ENCODE results near the gene CRACDL.
"Not testable (repeated sequence)": the region's sequence is repeated elsewhere in the genome, so short reads cannot be mapped to it uniquely, and the experiment has no call there.

CRACDL gene

GRCh38 chr2:98907385-98907784 lies 28.6 kb downstream of the CRACDL start:
- no peak for DNase-seq

- no peak for DNase-seq
These were observed 32.1 kb downstream of the CRACDL start for GRCh38 chr2:98903767-98904485.

- DNase-seq: no peak
These were observed 33.0 kb downstream of the CRACDL start for GRCh38 chr2:98903064-98903355.

- DNase-seq: no peak
These were observed 33.6 kb downstream of the CRACDL start for GRCh38 chr2:98902209-98903063.

GRCh38 chr2:98901702-98902101 lies 34.3 kb downstream of the CRACDL start:
- no peak for DNase-seq

- DNase-seq: no peak
These were observed 34.7 kb downstream of the CRACDL start for GRCh38 chr2:98901291-98901690.

- no peak for DNase-seq
These were observed 35.3 kb downstream of the CRACDL start for GRCh38 chr2:98900721-98901120.

GRCh38 chr2:98899703-98900078 lies 36.3 kb downstream of the CRACDL start:
- DNase-seq: not testable (repeated sequence)

- no peak for DNase-seq
These were observed 36.9 kb downstream of the CRACDL start for GRCh38 chr2:98899041-98899702.

- no peak for DNase-seq
These were observed 37.6 kb downstream of the CRACDL start for GRCh38 chr2:98898423-98898841.

- no peak for DNase-seq
These were observed 38.3 kb downstream of the CRACDL start for GRCh38 chr2:98897746-98898145.

GRCh38 chr2:98896944-98897343 lies 39.1 kb downstream of the CRACDL start:
- DNase-seq: no peak

- DNase-seq: no peak
These were observed 39.6 kb downstream of the CRACDL start for GRCh38 chr2:98896416-98896815.

GRCh38 chr2:98895901-98896300 lies 40.1 kb downstream of the CRACDL start:
- DNase-seq: no peak

- no peak for DNase-seq
These were observed 40.8 kb downstream of the CRACDL start for GRCh38 chr2:98895221-98895620.

- no peak for DNase-seq
These were observed 41.6 kb downstream of the CRACDL start for GRCh38 chr2:98894331-98895000.

- no peak for DNase-seq
These were observed 42.1 kb downstream of the CRACDL start for GRCh38 chr2:98893911-98894321.

GRCh38 chr2:98892871-98893270 lies 43.2 kb downstream of the CRACDL start:
- no peak for DNase-seq

GRCh38 chr2:98891591-98891990 lies 44.4 kb downstream of the CRACDL start:
- no peak for DNase-seq

GRCh38 chr2:98886066-98886554 lies 49.9 kb downstream of the CRACDL start:
- DNase-seq: no peak

- DNase-seq: no peak
These were observed 51.4 kb downstream of the CRACDL start for GRCh38 chr2:98884658-98885057.

- DNase-seq: no peak
These were observed 52.2 kb downstream of the CRACDL start for GRCh38 chr2:98883780-98884211.

Data from CD4-positive, alpha-beta T cell treated with Interferon alpha-2 for 1 hour (primary cell).